Hepatocyte (in vitro differentiated cells): ENCODE measurements around the gene LRRC71.

Experiments used
- CTCF ChIP-seq: fragments of 200-600 bp; sonication (generic); IDR thresholded peaks from 2 replicates; pipeline ENCODE4 v1.5.1; 2016; ENCODE audit warnings: antibody characterized with exemption, mild to moderate bottlenecking; ENCODE audit not compliant: poor library complexity
- EZH2 ChIP-seq: fragments of 200-600 bp; sonication (generic); IDR thresholded peaks from 2 replicates; pipeline ENCODE4 v1.6.1; 2016; ENCODE audit warnings: antibody characterized with exemption, mild to moderate bottlenecking, borderline replicate concordance
- EZH2phosphoT487 ChIP-seq: fragments of 200-600 bp; sonication (generic); IDR thresholded peaks from one replicate; pipeline ENCODE4 v1.6.1; 2018; ENCODE audit warnings: antibody characterized with exemption, mild to moderate bottlenecking, low read depth, moderate library complexity; ENCODE audit not compliant: unreplicated experiment, severe bottlenecking

DNA sequence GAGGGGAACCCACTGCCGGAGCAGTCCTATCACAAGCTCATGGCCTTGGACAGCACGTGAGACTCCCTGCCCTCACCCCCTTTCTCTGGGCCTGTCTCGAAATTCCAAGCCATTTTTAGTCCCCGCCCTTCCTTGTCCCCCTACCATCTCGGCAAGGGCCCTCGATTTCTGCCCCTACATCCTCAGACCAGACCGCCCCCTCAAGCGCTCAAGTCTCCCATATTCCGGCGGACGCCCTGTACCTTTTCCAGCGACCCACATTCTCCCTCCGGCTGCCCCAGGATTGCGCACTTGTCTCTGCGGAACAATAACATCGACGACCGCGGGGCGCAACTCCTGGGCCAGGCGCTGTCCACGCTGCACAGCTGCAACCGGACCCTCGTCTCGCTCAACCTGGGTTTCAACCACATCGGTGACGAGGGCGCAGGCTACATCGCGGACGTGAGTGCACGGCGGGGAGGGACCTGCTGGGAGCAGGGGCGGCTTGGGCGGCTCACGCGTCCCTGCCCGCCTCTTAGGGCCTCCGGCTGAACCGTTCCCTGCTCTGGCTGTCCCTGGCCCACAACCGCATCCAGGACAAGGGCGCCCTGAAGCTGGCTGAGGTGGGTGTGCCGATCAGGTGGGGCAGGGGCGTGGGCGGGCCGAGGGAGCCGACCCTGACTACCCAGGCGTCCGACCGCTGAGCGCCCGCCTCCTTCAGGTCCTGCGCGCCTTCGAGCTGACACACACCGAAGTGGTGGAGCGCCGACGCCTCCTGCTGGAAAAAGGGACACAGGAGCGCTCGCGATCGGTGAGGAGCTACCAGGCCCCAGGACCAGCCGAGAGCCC is 7.0 kb downstream of the LRRC71 start:
- TF ChIP-seq CTCF (peak; percentile 76), EZH2 (peak; percentile 83), EZH2phosphoT487 (no peak)
